Vagina (tissue), 2 donors: Measurements from ENCODE around the gene DRD3. TPM values are rescaled to one million over a fixed set of nuclear protein-coding genes. Genes with fewer than 3 reads are reported as not detected.

ENCODE experiments used
- DNase-seq, 2 donors: peaks; one replicate each; pipeline ENCODE4 v3.0.0-alpha.2; 2017; ENCODE audit errors: extremely low spot score in 2 of 2
- H3K27ac ChIP-seq: fragments of 200-600 bp; sonication (generic); one replicate; pipeline ENCODE4 v1.5.1; 2019
- H3K27me3 ChIP-seq: fragments of 200-600 bp; sonication (generic); one replicate; pipeline ENCODE4 v1.5.1; 2019
- H3K36me3 ChIP-seq, 2 donors: fragments of 200-600 bp; sonication (generic); one replicate each; pipeline ENCODE4 v1.5.1; 2017 to 2019
- H3K4me1 ChIP-seq: fragments of 200-600 bp; sonication (generic); one replicate; pipeline ENCODE4 v1.5.1; 2019
- H3K4me3 ChIP-seq, 2 donors: fragments of 200-600 bp; sonication (generic); 1 replicate in 1 of 2; 2 replicates in 1 of 2; pipeline ENCODE4 v1.5.1; 2016 to 2019
- H3K9me3 ChIP-seq: fragments of 200-600 bp; sonication (generic); one replicate; pipeline ENCODE4 v1.5.1; 2019
- CTCF ChIP-seq, 3 experiments: fragments of 450-650 bp in 2 of 3; fragments of 200-600 bp in 1 of 3; sonication (generic) in 1 of 3; IDR thresholded peaks; one replicate each; pipeline ENCODE4 v1.5.1; 2017 to 2019; ENCODE audit warnings: antibody characterized with exemption in 3 of 3, mild to moderate bottlenecking in 2 of 3, moderate library complexity in 2 of 3
- POLR2A ChIP-seq, 2 donors: fragments of 450-650 bp; IDR thresholded peaks; one replicate each; pipeline ENCODE4 v1.6.1; 2017; ENCODE audit warnings: antibody characterized with exemption in 2 of 2, mild to moderate bottlenecking in 2 of 2, moderate library complexity in 2 of 2
- POLR2AphosphoS5 ChIP-seq, 2 donors: sonication (generic); formaldehyde crosslinking; IDR thresholded peaks; one replicate each; pipeline ENCODE4 v1.9.0; 2017; ENCODE audit warnings: antibody characterized with exemption in 2 of 2, mild to moderate bottlenecking in 2 of 2, low read depth in 1 of 2; ENCODE audit not compliant: insufficient read depth in 1 of 2
- intact Hi-C: fragments of 100-400 bp; cut with DNase I; formaldehyde crosslinking; loops from one replicate; pipeline ENCODE4 v1.15.1; 2023
- total RNA-seq: library from RNA; depleted of rRNA; stranded (reverse); fragments of >200 nt; gene quantifications from one replicate; pipeline ENCODE4 v1.2.3, GENCODE V29; 2016

DRD3 gene
- total RNA-seq, 1 donor from 2014 or later = not detected

GRCh38 chr3:114081037-114081436 is 97.8 kb downstream of the DRD3 start:
- Histone ChIP-seq H3K9me3 (no peaks in the 10 kb centered on the region), H3K4me3 (no peak overlapping the region), H3K27ac (no peak overlapping the region), H3K27me3 (no peaks in the 10 kb centered on the region), H3K4me1 (no peaks in the 10 kb centered on the region), H3K36me3 (peaks cover 0 to 62% of the 10 kb centered on the region in 2 donors)
- intact Hi-C loops = no loop called here
- no peak for TF ChIP-seq POLR2AphosphoS5 (IDR thresholded peaks at IDR 0.05; ENCODE audit: insufficient read depth in 1 of 2, low read depth in 1 of 2)
- TF ChIP-seq CTCF (IDR thresholded peaks at IDR 0.05) = no peak
- no peak for DNase-seq

GRCh38 chr3:114080201-114080600 is 98.7 kb downstream of the DRD3 start:
- TF ChIP-seq POLR2AphosphoS5 (IDR thresholded peaks at IDR 0.05; ENCODE audit: insufficient read depth in 1 of 2, low read depth in 1 of 2) (no peak), POLR2A (IDR thresholded peaks at IDR 0.05) (no peak), CTCF (IDR thresholded peaks at IDR 0.05) (no peak)
- H3K4me3 ChIP-seq = no peak overlapping the region
- no peak for DNase-seq
- H3K36me3 ChIP-seq = peaks cover 0 to 59% of the 10 kb centered on the region in 2 donors
- intact Hi-C loops = no loop called here
- H3K4me1 ChIP-seq = no peaks in the 10 kb centered on the region
- no peaks in the 10 kb centered on the region for H3K27me3 ChIP-seq
- H3K9me3 ChIP-seq = no peaks in the 10 kb centered on the region
- no peak overlapping the region for H3K27ac ChIP-seq

- peaks cover 0 to 60% of the 10 kb centered on the region in 2 donors for H3K36me3 ChIP-seq
- H3K4me3 ChIP-seq = no peak overlapping the region
- intact Hi-C loops = no loop called here
Observed at GRCh38 chr3:114079761-114080160, 99.1 kb downstream of the DRD3 start.

GRCh38 chr3:114078126-114078525 is 100.7 kb downstream of the DRD3 start:
- Histone ChIP-seq H3K4me1 (no peaks in the 10 kb centered on the region), H3K27me3 (no peaks in the 10 kb centered on the region), H3K27ac (no peak overlapping the region), H3K9me3 (no peaks in the 10 kb centered on the region), H3K4me3 (no peak overlapping the region), H3K36me3 (peaks cover 0 to 75% of the 10 kb centered on the region in 2 donors)
- DNase-seq = no peak
- intact Hi-C loops = no loop called here
- no peak for TF ChIP-seq POLR2AphosphoS5 (IDR thresholded peaks at IDR 0.05; ENCODE audit: insufficient read depth in 1 of 2, low read depth in 1 of 2)

More at GRCh38 chr3:114079761-114080160, 99.1 kb downstream of the DRD3 start:
- H3K27ac ChIP-seq = no peak overlapping the region
- no peak for TF ChIP-seq POLR2AphosphoS5 (IDR thresholded peaks at IDR 0.05; ENCODE audit: insufficient read depth in 1 of 2, low read depth in 1 of 2)
- H3K27me3 ChIP-seq = no peaks in the 10 kb centered on the region
- H3K9me3 ChIP-seq = no peaks in the 10 kb centered on the region
- DNase-seq = no peak
- no peaks in the 10 kb centered on the region for H3K4me1 ChIP-seq

Other genes with a start within 250 kb of the DRD3 start
- 5.4 TPM for gene ZDHHC23, start 231.0 kb downstream of the DRD3 start, total RNA-seq
- gene CCDC191, start 122.5 kb downstream of the DRD3 start, total RNA-seq = 8.6 TPM
- gene QTRT2, start 122.3 kb downstream of the DRD3 start, total RNA-seq = 7.6 TPM
- gene ZNF80, start 58.5 kb upstream of the DRD3 start, total RNA-seq = 0.74 TPM
- gene TIGIT, start 115.0 kb upstream of the DRD3 start, total RNA-seq = 8.6 TPM